HEK293 (cell line): ENCODE results near the gene LAPTM4A.
A peak's percentile ranks its signal among the peaks of the same experiment; 100 is the strongest.

ENCODE experiments used
- CTCF ChIA-PET: fragments of 350-600 bp; formaldehyde crosslinking; extraction: SDS; loops from one replicate; lab custom pipeline; 2021; ENCODE audit warnings: antibody characterized with exemption; lab: Yijun Ruan, JAX
- POLR2A ChIA-PET: fragments of 300-600 bp; formaldehyde crosslinking; extraction: SDS; loops from one replicate; lab custom pipeline; 2020; ENCODE audit warnings: antibody characterized with exemption, inconsistent platforms; lab: Yijun Ruan, JAX
- H3K27ac ChIP-seq: fragments of 200-500 bp; sonication (Bioruptor generic); 2 replicates; pipeline ENCODE4 v1.5.1; 2014; ENCODE audit warnings: low read depth, low read length, control low read depth, inconsistent platforms; ENCODE audit errors: extremely low read depth
- H3K36me3 ChIP-seq, 2 experiments: fragments of 200-500 bp in 1 of 2; sonication (Bioruptor generic) in 1 of 2; 1 replicate in 1 of 2; 2 replicates in 1 of 2; pipeline ENCODE4 v1.5.1; 2014 to 2017; ENCODE audit warnings: inconsistent platforms in 2 of 2, low read length in 2 of 2; ENCODE audit not compliant: control insufficient read depth in 2 of 2, insufficient read depth in 1 of 2
- H3K4me1 ChIP-seq: fragments of 200-500 bp; sonication (Bioruptor generic); 2 replicates; pipeline ENCODE4 v1.5.1; 2014; ENCODE audit warnings: mild to moderate bottlenecking, low read length, inconsistent platforms; ENCODE audit not compliant: control insufficient read depth, insufficient read depth
- H3K4me3 ChIP-seq: 2 replicates; pipeline ENCODE4 v1.5.1; 2011; ENCODE audit warnings: low read depth, mild to moderate bottlenecking, control low read depth, low read length, moderate library complexity
- H3K9me3 ChIP-seq: fragments of 200-500 bp; sonication (Bioruptor generic); 2 replicates; pipeline ENCODE4 v1.5.1; 2014; ENCODE audit warnings: low read depth, low read length, inconsistent platforms; ENCODE audit not compliant: control insufficient read depth, insufficient read depth
- GFI1B ChIP-seq: fragments of 450-650 bp; formaldehyde crosslinking; IDR thresholded peaks from 2 replicates; pipeline ENCODE4 v1.5.1; 2016; ENCODE audit warnings: missing biosample characterization, missing genetic modification characterization
- IKZF3 ChIP-seq: fragments of 450-650 bp; IDR thresholded peaks from 2 replicates; pipeline ENCODE4 v1.5.0; 2018; ENCODE audit warnings: missing biosample characterization, mild to moderate bottlenecking, missing genetic modification characterization, moderate library complexity
- SETDB1 ChIP-seq: IDR thresholded peaks from one replicate; pipeline ENCODE4 v1.6.1; 2017; ENCODE audit warnings: mild to moderate bottlenecking, low read length, moderate library complexity, mixed read lengths; ENCODE audit not compliant: insufficient read length
- SP2 ChIP-seq: fragments of 450-650 bp; formaldehyde crosslinking; IDR thresholded peaks from 2 replicates; pipeline ENCODE4 v1.5.1; 2016; ENCODE audit warnings: missing biosample characterization, missing genetic modification characterization
- ZFHX2 ChIP-seq: fragments of 450-650 bp; formaldehyde crosslinking; conservative IDR thresholded peaks from 2 replicates; pipeline ENCODE4 v1.5.1; 2016; ENCODE audit warnings: missing biosample characterization, missing genetic modification characterization
- ZNF184 ChIP-seq: fragments of 450-650 bp; IDR thresholded peaks from 2 replicates; pipeline ENCODE4 v1.5.1; 2018; ENCODE audit warnings: missing biosample characterization, mild to moderate bottlenecking, missing genetic modification characterization
- ZNF202 ChIP-seq: fragments of 450-650 bp; formaldehyde crosslinking; IDR thresholded peaks from 2 replicates; pipeline ENCODE4 v1.5.1; 2016; ENCODE audit warnings: missing biosample characterization, missing genetic modification characterization, borderline replicate concordance
- ZNF248 ChIP-seq: fragments of 450-650 bp; formaldehyde crosslinking; IDR thresholded peaks from 2 replicates; pipeline ENCODE4 v1.5.1; 2017; ENCODE audit warnings: missing biosample characterization, missing genetic modification characterization
- ZNF354C ChIP-seq: fragments of 450-650 bp; formaldehyde crosslinking; IDR thresholded peaks from 2 replicates; pipeline ENCODE4 v1.5.1; 2016; ENCODE audit warnings: missing biosample characterization, missing genetic modification characterization, low read depth, borderline replicate concordance
- ZNF37A ChIP-seq: fragments of 450-650 bp; IDR thresholded peaks from 2 replicates; pipeline ENCODE4 v1.5.1; 2018; ENCODE audit warnings: missing biosample characterization, missing genetic modification characterization
- ZNF433 ChIP-seq: fragments of 450-650 bp; formaldehyde crosslinking; IDR thresholded peaks from 2 replicates; pipeline ENCODE4 v1.5.1; 2016; ENCODE audit warnings: missing biosample characterization, missing genetic modification characterization, low read depth
- ZNF473 ChIP-seq: fragments of 450-650 bp; formaldehyde crosslinking; IDR thresholded peaks from 2 replicates; pipeline ENCODE4 v1.5.1; 2017; ENCODE audit warnings: missing biosample characterization, missing genetic modification characterization
- ZNF548 ChIP-seq: fragments of 450-650 bp; formaldehyde crosslinking; IDR thresholded peaks from 2 replicates; pipeline ENCODE4 v1.5.1; 2016; ENCODE audit warnings: missing biosample characterization, missing genetic modification characterization
- ZNF560 ChIP-seq: fragments of 450-650 bp; formaldehyde crosslinking; IDR thresholded peaks from 2 replicates; pipeline ENCODE4 v1.5.1; 2017; ENCODE audit warnings: missing biosample characterization, missing genetic modification characterization, borderline replicate concordance
- ZNF596 ChIP-seq: fragments of 450-650 bp; IDR thresholded peaks from 2 replicates; pipeline ENCODE4 v1.5.0; 2018; ENCODE audit warnings: missing biosample characterization, mild to moderate bottlenecking, missing genetic modification characterization, moderate library complexity
- ZNF776 ChIP-seq: fragments of 450-650 bp; formaldehyde crosslinking; IDR thresholded peaks from 2 replicates; pipeline ENCODE4 v1.5.0; 2017; ENCODE audit warnings: missing biosample characterization, missing genetic modification characterization, borderline replicate concordance
- ZNF791 ChIP-seq: fragments of 450-650 bp; formaldehyde crosslinking; IDR thresholded peaks from 2 replicates; pipeline ENCODE4 v1.5.1; 2016; ENCODE audit warnings: missing biosample characterization, missing genetic modification characterization
- TF ChIP-seq, protein P1 (sequence below): fragments of 450-650 bp; formaldehyde crosslinking; IDR thresholded peaks from 2 replicates; pipeline ENCODE4 v1.5.1; 2017; ENCODE audit warnings: missing biosample characterization, missing genetic modification characterization
- TF ChIP-seq, protein P2 (sequence below): fragments of 450-650 bp; formaldehyde crosslinking; optimal IDR thresholded peaks from 2 replicates; pipeline ENCODE3; 2016; ENCODE audit warnings: missing biosample characterization, mild to moderate bottlenecking, missing genetic modification characterization
- TF ChIP-seq, protein P3 (sequence below): fragments of 450-650 bp; formaldehyde crosslinking; IDR thresholded peaks from 2 replicates; pipeline ENCODE4 v1.5.1; 2016; ENCODE audit warnings: missing biosample characterization, missing genetic modification characterization
- TF ChIP-seq, protein P4 (sequence below): fragments of 450-650 bp; IDR thresholded peaks from 2 replicates; pipeline ENCODE4 v1.5.1; 2018; ENCODE audit warnings: missing biosample characterization, mild to moderate bottlenecking, missing genetic modification characterization

Gene LAPTM4A

DNA sequence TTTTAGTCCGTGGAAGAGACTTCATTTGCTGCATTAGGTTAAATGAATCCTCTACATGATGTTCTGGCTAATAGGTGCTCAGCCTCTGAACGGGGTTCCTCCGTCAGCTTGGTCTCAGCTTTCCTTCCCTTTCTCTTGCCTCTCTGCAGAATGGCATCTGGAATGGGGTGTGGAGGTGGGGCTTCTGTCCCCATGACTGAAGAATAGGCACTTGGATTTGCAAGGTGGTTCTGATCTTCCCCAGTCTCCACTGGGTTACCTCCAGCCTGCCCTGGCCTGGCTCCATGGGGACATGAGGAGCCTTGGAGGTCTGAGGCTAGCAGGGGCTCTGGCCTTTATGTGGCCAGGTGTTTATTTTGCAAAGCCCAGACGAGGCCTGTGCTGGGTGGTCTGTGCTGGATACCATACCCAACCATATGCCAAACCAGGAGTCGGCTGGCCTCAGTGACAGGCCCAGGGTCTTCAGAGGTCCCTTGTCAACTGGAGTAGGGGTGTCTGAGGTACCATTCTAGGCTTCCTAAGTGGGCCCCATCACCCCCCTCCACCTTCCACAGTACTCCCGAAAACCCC is 28.2 kb upstream of the LAPTM4A start (continued):
- TF ChIP-seq ZNF791 (tag by site-specific recombination) (no peak), IKZF3 (tag by site-specific recombination) (no peak)

DNA sequence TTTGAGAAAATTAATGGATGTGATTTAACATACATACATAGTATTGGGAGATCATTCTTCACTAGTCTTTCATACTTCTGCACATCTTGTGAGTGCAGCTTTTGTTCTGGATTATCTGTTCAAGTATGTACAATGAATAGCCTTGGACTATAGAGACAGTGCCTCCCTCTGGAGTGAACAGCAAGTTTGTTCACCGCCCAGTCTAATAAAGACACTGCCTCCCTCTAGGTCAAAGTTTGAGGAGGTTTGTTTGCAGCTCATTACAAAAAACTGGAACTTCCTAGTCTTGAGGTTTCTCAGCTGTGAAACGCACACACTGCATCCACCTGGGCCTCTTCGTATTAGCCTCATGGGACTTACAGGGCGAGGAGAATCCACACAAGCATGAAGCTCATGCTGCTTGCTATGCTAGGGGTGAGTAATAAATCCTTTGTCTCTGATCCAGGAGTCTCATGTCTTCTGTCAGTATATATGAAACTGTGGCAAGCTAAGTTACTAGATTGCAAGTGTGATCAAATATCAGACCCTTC is 26.0 kb upstream of the LAPTM4A start:
- H3K9me3 ChIP-seq = no peaks in the 10 kb centered on the region
- H3K4me1 ChIP-seq = no peaks in the 10 kb centered on the region
- H3K4me3 ChIP-seq = no peak overlapping the region
- no peak overlapping the region for H3K27ac ChIP-seq
- TF ChIP-seq ZNF184 (tag by site-specific recombination) = no peak
- TF ChIP-seq SETDB1 = peak; percentile 47
- TF ChIP-seq, all 188 proteins: peak for 1
- H3K36me3 ChIP-seq = no peaks in the 10 kb centered on the region
- POLR2A ChIA-PET = no interaction called here
- CTCF ChIA-PET = interaction anchor here (0.5 to 1.4 kb wide), 4 partner anchors 9 to 548 kb away, joined by 3 to 6 read pairs (median 4); no protein-coding TSS in a partner anchor

DNA sequence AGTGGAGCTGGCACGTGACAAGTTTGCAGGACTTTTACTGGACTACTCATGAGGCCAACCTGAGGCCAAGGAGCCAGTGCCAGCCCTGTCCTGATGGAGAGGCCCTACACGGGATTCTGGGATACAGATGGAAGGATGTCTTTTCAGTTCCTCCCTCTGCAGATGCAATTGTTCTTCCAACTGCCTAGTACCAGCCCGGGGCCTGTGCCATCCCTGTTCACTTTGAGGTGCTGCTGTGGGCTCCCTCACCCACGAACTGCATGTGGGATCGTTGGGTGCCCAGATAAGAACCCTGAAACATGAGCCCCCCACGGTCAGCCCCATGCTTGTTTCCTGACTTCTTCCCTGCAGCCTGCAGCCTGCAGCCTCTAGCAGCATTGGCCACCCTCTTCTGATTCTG is 25.3 kb upstream of the LAPTM4A start:
- CTCF ChIA-PET = interaction anchor here (0.5 to 0.9 kb wide), 2 partner anchors 33 to 549 kb away, joined by 3 to 6 read pairs; no protein-coding TSS in a partner anchor
- no peaks in the 10 kb centered on the region for H3K4me1 ChIP-seq
- H3K27ac ChIP-seq = no peak overlapping the region
- TF ChIP-seq, protein P1, sequence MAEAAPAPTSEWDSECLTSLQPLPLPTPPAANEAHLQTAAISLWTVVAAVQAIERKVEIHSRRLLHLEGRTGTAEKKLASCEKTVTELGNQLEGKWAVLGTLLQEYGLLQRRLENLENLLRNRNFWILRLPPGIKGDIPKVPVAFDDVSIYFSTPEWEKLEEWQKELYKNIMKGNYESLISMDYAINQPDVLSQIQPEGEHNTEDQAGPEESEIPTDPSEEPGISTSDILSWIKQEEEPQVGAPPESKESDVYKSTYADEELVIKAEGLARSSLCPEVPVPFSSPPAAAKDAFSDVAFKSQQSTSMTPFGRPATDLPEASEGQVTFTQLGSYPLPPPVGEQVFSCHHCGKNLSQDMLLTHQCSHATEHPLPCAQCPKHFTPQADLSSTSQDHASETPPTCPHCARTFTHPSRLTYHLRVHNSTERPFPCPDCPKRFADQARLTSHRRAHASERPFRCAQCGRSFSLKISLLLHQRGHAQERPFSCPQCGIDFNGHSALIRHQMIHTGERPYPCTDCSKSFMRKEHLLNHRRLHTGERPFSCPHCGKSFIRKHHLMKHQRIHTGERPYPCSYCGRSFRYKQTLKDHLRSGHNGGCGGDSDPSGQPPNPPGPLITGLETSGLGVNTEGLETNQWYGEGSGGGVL (tag by site-specific recombination) = no peak
- TF ChIP-seq ZNF560 = no peak
- no peak for TF ChIP-seq ZNF37A
- no peak for TF ChIP-seq ZNF248 (tag by site-specific recombination)
- TF ChIP-seq ZNF596 = no peak
- no peak for TF ChIP-seq SP2 (tag by site-specific recombination)
- no peak for TF ChIP-seq GFI1B (tag by site-specific recombination)
- TF ChIP-seq ZNF354C (tag by site-specific recombination) = no peak
- no peak for TF ChIP-seq ZNF776
- TF ChIP-seq ZNF548 (tag by site-specific recombination) = no peak
- no peak for TF ChIP-seq ZNF202 (tag by site-specific recombination)
- TF ChIP-seq, protein P2, sequence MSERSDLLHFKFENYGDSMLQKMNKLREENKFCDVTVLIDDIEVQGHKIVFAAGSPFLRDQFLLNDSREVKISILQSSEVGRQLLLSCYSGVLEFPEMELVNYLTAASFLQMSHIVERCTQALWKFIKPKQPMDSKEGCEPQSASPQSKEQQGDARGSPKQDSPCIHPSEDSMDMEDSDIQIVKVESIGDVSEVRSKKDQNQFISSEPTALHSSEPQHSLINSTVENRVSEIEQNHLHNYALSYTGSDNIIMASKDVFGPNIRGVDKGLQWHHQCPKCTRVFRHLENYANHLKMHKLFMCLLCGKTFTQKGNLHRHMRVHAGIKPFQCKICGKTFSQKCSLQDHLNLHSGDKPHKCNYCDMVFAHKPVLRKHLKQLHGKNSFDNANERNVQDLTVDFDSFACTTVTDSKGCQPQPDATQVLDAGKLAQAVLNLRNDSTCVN (tag by site-specific recombination) = no peak
- TF ChIP-seq, protein P3, sequence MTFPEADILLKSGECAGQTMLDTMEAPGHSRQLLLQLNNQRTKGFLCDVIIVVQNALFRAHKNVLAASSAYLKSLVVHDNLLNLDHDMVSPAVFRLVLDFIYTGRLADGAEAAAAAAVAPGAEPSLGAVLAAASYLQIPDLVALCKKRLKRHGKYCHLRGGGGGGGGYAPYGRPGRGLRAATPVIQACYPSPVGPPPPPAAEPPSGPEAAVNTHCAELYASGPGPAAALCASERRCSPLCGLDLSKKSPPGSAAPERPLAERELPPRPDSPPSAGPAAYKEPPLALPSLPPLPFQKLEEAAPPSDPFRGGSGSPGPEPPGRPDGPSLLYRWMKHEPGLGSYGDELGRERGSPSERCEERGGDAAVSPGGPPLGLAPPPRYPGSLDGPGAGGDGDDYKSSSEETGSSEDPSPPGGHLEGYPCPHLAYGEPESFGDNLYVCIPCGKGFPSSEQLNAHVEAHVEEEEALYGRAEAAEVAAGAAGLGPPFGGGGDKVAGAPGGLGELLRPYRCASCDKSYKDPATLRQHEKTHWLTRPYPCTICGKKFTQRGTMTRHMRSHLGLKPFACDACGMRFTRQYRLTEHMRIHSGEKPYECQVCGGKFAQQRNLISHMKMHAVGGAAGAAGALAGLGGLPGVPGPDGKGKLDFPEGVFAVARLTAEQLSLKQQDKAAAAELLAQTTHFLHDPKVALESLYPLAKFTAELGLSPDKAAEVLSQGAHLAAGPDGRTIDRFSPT (tag by site-specific recombination) = no peak
- no peak for TF ChIP-seq ZFHX2
- TF ChIP-seq, protein P4, sequence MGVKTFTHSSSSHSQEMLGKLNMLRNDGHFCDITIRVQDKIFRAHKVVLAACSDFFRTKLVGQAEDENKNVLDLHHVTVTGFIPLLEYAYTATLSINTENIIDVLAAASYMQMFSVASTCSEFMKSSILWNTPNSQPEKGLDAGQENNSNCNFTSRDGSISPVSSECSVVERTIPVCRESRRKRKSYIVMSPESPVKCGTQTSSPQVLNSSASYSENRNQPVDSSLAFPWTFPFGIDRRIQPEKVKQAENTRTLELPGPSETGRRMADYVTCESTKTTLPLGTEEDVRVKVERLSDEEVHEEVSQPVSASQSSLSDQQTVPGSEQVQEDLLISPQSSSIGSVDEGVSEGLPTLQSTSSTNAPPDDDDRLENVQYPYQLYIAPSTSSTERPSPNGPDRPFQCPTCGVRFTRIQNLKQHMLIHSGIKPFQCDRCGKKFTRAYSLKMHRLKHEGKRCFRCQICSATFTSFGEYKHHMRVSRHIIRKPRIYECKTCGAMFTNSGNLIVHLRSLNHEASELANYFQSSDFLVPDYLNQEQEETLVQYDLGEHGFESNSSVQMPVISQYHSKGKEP (tag by site-specific recombination) = no peak
- no peak for TF ChIP-seq ZNF473 (tag by site-specific recombination)
- TF ChIP-seq ZNF433 = no peak
- POLR2A ChIA-PET = no interaction called here
- no peaks in the 10 kb centered on the region for H3K9me3 ChIP-seq
- no peaks in the 10 kb centered on the region for H3K36me3 ChIP-seq
- no peak overlapping the region for H3K4me3 ChIP-seq
